Measurements from ENCODE around the gene BCR.

- TF ChIP-seq CTCF (IDR thresholded peaks at IDR 0.05; ENCODE audit: poor library complexity) = no peak
- TF ChIP-seq EZH2 (IDR thresholded peaks at IDR 0.05; ENCODE audit: borderline replicate concordance) = no peak
These were observed 24.0 kb upstream of the BCR start for GRCh38 chr22:23156286-23156685.

All from hepatocyte (in vitro differentiated cells).